ENCODE results near the gene FAM111B. TPM values are rescaled to one million over a fixed set of nuclear protein-coding genes. Genes with fewer than 3 reads are reported as not detected.
"Not testable (repeated sequence)": the region's sequence is repeated elsewhere in the genome, so short reads cannot be mapped to it uniquely, and the experiment has no call there.

FAM111B gene
- total RNA-seq, 1 donor from 2014 or later, result 1.0 TPM

- not testable (repeated sequence) for DNase-seq (ENCODE audit: low spot score)
Observed at GRCh38 chr11:59097938-59098337, 9.1 kb upstream of the FAM111B start.

- peak; percentile 60 for DNase-seq (ENCODE audit: low spot score)
Observed at GRCh38 chr11:59102259-59102765, 4.7 kb upstream of the FAM111B start.

- not testable (repeated sequence) for DNase-seq (ENCODE audit: low spot score)
Observed at GRCh38 chr11:59107721-59108120, 684 bp downstream of the FAM111B start.

GRCh38 chr11:59112494-59112893 lies 5.5 kb downstream of the FAM111B start:
- no peak for DNase-seq (ENCODE audit: low spot score)

GRCh38 chr11:59114344-59114743 lies 7.3 kb downstream of the FAM111B start:
- no peak for DNase-seq (ENCODE audit: low spot score)

- DNase-seq (ENCODE audit: low spot score), result no peak
Observed at GRCh38 chr11:59115553-59115952, 8.5 kb downstream of the FAM111B start.

- no peak for DNase-seq (ENCODE audit: low spot score)
Observed at GRCh38 chr11:59117774-59118173, 10.7 kb downstream of the FAM111B start.

GRCh38 chr11:59119826-59120225 lies 12.8 kb downstream of the FAM111B start:
- no peak for DNase-seq (ENCODE audit: low spot score)

- peak; percentile 79 for DNase-seq (ENCODE audit: low spot score)
Observed at GRCh38 chr11:59135648-59136461, 28.8 kb downstream of the FAM111B start.

- not testable (repeated sequence) for DNase-seq (ENCODE audit: low spot score)
Observed at GRCh38 chr11:59136551-59136950, 29.5 kb downstream of the FAM111B start.

- DNase-seq (ENCODE audit: low spot score), result no peak
Observed at GRCh38 chr11:59137190-59137589, 30.2 kb downstream of the FAM111B start.

- no peak for DNase-seq (ENCODE audit: low spot score)
Observed at GRCh38 chr11:59138643-59139042, 31.6 kb downstream of the FAM111B start.

GRCh38 chr11:59141191-59141590 lies 34.2 kb downstream of the FAM111B start:
- no peak for DNase-seq (ENCODE audit: low spot score)

- no peak for DNase-seq (ENCODE audit: low spot score)
Observed at GRCh38 chr11:59141673-59142460, 34.8 kb downstream of the FAM111B start.

- DNase-seq (ENCODE audit: low spot score), result peak; percentile 92
Observed at GRCh38 chr11:59142530-59143507, 35.8 kb downstream of the FAM111B start, which contains the start of gene FAM111A. FAM111A (plus strand) TSS chr11:59142856; CDS start chr11:59148873, 6,017 bp downstream.

GRCh38 chr11:59144096-59144495 lies 37.1 kb downstream of the FAM111B start:
- DNase-seq (ENCODE audit: low spot score), result no peak

GRCh38 chr11:59144579-59145345 lies 37.7 kb downstream of the FAM111B start:
- DNase-seq (ENCODE audit: low spot score), result peak; percentile 81

- no peak for DNase-seq (ENCODE audit: low spot score)
Observed at GRCh38 chr11:59145534-59145933, 38.5 kb downstream of the FAM111B start.

- no peak for DNase-seq (ENCODE audit: low spot score)
Observed at GRCh38 chr11:59151761-59152160, 44.7 kb downstream of the FAM111B start.

GRCh38 chr11:59152312-59152951 lies 45.4 kb downstream of the FAM111B start:
- DNase-seq (ENCODE audit: low spot score), result no peak
